Testis (tissue), 2 donors: ENCODE measurements around the gene VSIG2.
A peak's percentile ranks its signal among the peaks of the same experiment; 100 is the strongest.

Source experiments
- POLR2A ChIP-seq: fragments of 450-650 bp; IDR thresholded peaks from one replicate; pipeline ENCODE4 v1.6.1; 2017; ENCODE audit warnings: antibody characterized with exemption, mild to moderate bottlenecking, moderate library complexity
- TF ChIP-seq, protein P1 (sequence below), 3 experiments: fragments of 450-650 bp in 2 of 3; fragments of 200-600 bp in 1 of 3; sonication (generic) in 1 of 3; IDR thresholded peaks; one replicate each; pipeline ENCODE4 v1.5.1; 2016 to 2019; ENCODE audit warnings: antibody characterized with exemption in 3 of 3, mild to moderate bottlenecking in 2 of 3, moderate library complexity in 1 of 3

DNA sequence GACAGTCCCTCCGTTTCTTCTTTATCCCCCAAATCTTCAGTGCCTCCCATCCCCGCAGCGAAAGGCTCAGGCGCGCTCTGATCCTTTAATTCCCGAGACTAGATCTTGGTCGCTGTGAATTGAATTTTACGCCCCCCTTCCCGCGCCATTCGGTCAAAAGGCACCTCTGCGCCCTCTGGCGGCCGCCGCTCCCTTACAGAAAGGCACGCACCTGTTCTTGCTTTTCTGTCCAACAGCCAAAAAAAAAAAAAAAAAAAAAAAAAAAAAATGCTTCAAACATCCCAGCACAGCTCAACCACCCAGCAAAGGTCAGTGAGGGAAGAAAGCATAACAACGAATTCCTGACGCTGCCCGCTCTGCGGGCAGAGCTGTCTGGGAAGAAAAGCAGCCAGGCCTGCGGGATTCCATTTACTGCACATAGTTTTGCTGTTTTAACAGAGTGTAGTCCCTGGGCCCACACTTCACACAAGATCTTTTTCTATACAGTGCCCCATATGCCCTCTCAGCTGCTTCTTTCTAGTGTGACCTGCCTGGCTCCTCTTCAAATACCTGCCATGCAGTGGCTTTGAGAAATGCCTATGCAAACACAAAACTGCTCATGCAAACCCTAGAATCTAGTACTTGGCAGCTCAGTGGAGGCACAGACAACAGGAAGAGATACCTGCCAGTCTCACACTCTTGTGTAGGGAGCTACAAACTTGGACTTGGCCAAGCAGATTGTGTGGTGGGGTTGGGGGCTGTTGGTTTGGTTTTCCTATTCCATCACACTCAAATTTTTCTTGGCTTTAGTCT, 11.3 kb upstream of the VSIG2 start:
- no peak for TF ChIP-seq POLR2A
- TF ChIP-seq, protein P1, sequence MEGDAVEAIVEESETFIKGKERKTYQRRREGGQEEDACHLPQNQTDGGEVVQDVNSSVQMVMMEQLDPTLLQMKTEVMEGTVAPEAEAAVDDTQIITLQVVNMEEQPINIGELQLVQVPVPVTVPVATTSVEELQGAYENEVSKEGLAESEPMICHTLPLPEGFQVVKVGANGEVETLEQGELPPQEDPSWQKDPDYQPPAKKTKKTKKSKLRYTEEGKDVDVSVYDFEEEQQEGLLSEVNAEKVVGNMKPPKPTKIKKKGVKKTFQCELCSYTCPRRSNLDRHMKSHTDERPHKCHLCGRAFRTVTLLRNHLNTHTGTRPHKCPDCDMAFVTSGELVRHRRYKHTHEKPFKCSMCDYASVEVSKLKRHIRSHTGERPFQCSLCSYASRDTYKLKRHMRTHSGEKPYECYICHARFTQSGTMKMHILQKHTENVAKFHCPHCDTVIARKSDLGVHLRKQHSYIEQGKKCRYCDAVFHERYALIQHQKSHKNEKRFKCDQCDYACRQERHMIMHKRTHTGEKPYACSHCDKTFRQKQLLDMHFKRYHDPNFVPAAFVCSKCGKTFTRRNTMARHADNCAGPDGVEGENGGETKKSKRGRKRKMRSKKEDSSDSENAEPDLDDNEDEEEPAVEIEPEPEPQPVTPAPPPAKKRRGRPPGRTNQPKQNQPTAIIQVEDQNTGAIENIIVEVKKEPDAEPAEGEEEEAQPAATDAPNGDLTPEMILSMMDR (IDR thresholded peaks at IDR 0.05): peak; percentile 47 to 64 (median 53)
